ENCODE data around the gene SLC16A8. TPM values are rescaled to one million over a fixed set of nuclear protein-coding genes. Genes with fewer than 3 reads are reported as not detected.
"Not testable (repeated sequence)": the region's sequence is repeated elsewhere in the genome, so short reads cannot be mapped to it uniquely, and the experiment has no call there.

The SLC16A8 gene
- total and polyA plus RNA-seq, 10 of the 15 experiments (the other 5 are each of a cell fraction or from before 2014, with no cell fraction given) = not detected

DNA sequence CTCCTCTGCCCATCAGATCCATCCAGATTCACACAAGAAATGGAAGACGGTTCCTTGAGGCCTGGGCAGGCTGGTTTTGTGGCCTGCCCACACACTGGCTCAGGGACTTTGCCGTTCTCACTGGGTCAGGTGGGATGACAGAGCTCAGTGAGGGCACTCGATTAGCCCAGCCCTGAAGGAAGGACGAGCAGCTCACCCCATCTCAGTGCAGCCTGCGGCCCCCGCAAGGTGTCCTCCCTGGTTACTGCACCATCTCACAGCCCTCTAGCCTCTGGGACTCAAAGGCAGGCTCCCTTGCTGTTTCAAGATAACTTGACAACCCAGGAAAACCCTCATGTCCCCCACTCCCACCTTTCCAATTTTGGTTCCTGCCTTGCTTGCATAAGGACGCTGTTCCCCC lies 4.2 kb downstream of the SLC16A8 start (continued):
- TF ChIP-seq, protein P1, sequence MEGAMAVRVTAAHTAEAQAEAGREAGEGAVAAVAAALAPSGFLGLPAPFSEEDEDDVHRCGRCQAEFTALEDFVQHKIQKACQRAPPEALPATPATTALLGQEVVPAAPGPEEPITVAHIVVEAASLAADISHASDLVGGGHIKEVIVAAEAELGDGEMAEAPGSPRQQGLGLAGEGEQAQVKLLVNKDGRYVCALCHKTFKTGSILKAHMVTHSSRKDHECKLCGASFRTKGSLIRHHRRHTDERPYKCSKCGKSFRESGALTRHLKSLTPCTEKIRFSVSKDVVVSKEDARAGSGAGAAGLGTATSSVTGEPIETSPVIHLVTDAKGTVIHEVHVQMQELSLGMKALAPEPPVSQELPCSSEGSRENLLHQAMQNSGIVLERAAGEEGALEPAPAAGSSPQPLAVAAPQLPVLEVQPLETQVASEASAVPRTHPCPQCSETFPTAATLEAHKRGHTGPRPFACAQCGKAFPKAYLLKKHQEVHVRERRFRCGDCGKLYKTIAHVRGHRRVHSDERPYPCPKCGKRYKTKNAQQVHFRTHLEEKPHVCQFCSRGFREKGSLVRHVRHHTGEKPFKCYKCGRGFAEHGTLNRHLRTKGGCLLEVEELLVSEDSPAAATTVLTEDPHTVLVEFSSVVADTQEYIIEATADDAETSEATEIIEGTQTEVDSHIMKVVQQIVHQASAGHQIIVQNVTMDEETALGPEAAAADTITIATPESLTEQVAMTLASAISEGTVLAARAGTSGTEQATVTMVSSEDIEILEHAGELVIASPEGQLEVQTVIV (IDR thresholded peaks at IDR 0.05; ENCODE audit: borderline replicate concordance, partially characterized antibody) = no peak
- no peak for TF ChIP-seq SPI1 (IDR thresholded peaks at IDR 0.05; ENCODE audit: borderline replicate concordance, insufficient read depth, low read depth, low read length)

DNA sequence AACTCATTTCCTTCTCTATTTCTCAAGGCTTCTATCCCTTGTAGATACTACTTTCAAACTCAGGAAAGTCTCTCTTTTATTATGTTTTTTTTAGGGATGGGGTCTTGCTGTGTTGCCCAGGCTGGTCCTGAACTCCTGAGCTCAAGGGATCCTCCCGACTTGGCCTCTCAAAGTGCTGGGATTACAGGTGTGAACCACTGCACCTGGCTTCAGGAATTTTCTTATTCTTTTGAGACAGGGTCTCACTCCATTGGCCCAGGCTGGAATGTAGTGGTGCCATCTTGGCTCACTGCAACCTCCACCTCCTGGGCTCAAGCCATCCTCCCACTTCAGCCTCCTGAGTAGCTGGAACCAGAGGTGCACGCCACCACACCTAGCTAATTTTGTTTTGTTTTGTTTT lies 4.8 kb downstream of the SLC16A8 start:
- H3K27ac ChIP-seq (ENCODE audit: control insufficient read depth, insufficient read depth); intact Hi-C loops (cut with micrococcal nuclease; ENCODE audit: unreplicated experiment); DNase-seq (ENCODE audit: low read depth, low spot score); SMC1A ChIA-PET (ENCODE audit: uncharacterized antibody, unreplicated experiment); FAIRE-seq; ATAC-seq; H3K4me2 ChIP-seq (ENCODE audit: control insufficient read depth, insufficient read depth); H3K9me3 ChIP-seq (replicated peaks; ENCODE audit: control insufficient read depth, insufficient read depth, low read length); H3K9ac ChIP-seq (ENCODE audit: control insufficient read depth, insufficient read depth, low read length); H3K36me3 ChIP-seq (ENCODE audit: control insufficient read depth in 2 of 2, insufficient read depth in 2 of 2, low read length in 1 of 2); H4K20me1 ChIP-seq (ENCODE audit: control insufficient read depth, insufficient read depth); CTCF ChIA-PET; POLR2A ChIA-PET; H2AFZ ChIP-seq (ENCODE audit: control insufficient read depth, low read depth, low read length); H3K4me1 ChIP-seq (ENCODE audit: control insufficient read depth, insufficient read depth, low read length); H3K4me3 ChIP-seq; H3K27me3 ChIP-seq (replicated peaks in 1 of 2; ENCODE audit: control insufficient read depth in 2 of 2, insufficient read depth in 2 of 2, low read length in 1 of 2); in situ Hi-C loops (cut with MboI); RAD21 ChIA-PET (ENCODE audit: unreplicated experiment); BruUV-seq (replicated peaks); H3K79me2 ChIP-seq (ENCODE audit: control insufficient read depth, insufficient read depth, low read length): not testable (repeated sequence)
- WGBS (ENCODE audit: insufficient coverage, insufficient replicate concordance, low lambda C conversion rate, missing lambda C conversion rate) = 6% methylated on average over 2 of the region's 2 CpGs

Data from GM12878 (cell line).